Measurements from ENCODE around the gene MRTFB.

The MRTFB gene

DNA sequence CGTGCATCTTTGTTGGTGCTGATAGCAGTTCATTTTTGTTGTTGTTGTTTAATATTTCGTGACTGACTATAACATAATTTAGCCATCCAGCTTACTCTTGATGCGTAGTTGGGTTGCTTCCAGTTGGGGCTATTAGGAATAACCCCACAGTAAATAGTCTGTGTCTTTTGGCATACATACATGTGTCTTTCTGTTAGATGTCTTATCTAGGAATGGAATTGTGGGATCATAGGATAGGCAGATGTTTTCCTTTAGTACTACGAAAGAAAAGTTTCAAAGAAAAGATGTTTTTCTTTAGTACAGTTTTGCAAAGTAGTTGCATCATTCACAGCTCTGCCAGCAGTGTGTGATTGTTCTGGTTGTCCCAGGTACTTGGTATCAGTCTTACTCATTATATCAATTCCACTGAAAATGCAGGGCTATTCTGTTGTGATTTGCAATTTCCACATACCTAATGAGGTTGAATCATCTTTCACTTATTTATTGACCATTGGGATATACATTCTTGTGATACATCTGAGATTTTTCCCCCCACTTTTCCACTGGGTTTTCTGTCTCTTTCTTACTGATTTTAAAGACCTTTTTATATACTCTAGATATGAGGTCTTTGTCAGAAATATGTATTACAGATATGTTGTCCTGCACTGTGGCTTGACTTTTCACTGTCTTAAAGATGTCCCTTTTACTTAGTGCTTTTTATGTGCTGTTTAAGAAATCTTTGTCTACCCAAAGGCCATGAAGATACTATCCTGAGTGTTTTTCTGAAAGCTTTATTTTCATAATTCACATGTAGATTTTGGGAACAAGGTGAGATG is 173.3 kb downstream of the MRTFB start:
- no peak for DNase-seq

DNA sequence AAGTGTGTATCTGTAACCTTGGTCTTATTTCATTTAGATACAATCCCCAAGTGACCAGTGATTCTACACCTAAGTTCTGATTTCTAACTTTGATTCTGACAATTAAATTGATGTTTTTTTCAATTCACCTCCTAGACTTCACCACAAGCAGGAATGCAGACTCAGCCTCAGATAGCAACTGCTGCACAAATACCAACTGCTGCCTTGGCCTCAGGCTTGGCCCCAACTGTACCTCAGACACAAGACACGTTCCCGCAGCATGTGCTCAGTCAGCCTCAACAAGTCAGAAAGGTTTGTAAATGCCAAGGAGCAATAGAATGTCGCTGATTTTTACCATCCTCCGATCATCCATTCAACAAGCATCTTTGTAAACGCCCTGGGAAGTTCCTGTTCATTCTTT is 177.7 kb downstream of the MRTFB start:
- no peak for DNase-seq

DNA sequence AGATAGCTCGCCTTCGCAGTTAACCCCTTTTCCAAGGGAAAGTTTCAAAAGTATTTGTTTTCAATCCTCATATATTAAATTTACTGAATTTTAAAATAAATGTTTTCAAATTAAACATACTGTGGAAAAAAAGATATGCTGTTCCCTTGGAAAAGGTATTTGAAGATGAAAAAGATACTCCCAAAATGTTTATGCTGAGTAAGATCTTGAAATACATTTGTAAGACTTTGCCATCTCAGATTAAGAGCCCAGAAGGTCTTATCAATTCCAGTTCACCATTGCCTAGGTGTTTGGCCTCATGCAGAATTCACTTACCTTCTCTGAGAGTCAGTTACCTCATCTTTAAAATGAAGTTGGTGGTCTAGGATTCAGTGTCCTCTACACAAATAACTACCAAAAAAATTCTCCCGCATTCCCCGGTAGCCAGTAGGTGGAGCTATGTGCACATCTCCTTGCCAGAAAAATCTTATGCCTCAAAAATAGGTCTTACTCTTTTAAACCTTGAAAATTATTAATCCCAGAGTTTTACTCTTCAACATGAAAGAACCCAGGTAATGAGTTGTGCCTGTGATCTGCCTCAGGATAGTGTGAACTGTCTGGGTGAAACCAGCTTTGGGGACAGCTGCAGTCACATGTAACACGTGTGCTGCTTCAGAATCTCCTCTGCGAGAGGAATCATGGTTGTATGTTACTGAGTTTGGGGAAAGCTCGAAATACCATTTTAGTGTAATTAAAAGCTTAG is 178.3 kb downstream of the MRTFB start:
- peak; percentile 2 for DNase-seq

DNA sequence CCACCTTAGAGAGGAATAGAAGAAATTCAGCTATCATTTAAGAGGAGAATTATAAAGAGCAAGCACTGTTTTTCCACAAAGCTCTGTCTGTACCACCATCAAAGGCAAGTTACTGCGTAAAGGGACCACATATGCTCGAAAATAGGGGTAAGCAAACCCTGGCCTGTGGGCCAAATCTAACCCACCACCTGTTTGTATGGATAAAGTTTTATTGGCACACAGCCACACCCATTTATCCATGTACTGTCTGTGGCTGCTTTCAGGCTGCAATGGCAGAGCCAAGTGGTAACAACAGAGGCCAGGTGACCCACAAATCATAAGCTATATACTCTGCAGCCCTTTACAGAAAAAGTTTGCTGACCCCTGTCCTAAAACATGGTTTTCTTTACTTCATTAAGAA is 180.3 kb downstream of the MRTFB start:
- DNase-seq, result no peak

DNA sequence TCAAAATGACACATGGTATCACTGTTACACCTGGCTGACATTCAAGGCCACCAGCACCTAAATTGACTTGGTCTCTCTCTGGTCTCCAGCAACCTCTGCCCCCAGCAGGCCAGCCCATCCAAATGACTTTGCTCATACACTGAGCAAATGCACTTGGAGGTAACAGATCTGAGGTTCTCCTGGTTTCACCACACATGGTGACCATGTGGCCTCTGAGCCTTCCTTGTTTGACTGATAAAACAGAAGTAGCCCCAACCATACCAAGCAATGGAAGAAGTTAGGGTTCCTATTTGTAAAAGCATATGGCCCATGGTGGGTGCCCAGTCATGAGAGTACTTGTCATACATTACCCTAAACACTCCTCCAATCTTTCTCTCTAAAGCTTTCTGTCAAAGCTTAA is 181.7 kb downstream of the MRTFB start:
- DNase-seq, result no peak

DNA sequence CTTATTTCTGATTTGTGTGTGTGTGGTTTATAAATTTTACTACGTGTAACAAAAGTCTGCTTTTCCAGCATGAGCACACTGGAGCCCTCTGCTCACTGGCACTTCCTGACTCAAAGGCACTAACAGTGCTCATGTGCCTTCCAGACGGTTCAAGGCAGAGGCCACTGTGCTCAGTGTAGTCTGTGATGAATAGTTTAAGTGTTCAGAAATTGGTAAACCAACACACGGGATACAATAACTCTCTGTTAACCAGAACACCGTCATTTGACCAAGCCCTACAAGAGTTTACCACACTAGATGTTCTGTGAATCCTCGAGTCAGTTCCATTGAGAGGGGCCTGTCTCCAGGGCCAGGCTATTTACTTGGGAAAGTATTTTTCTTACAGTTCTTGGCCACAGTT is 191.9 kb downstream of the MRTFB start:
- DNase-seq, result no peak

DNA sequence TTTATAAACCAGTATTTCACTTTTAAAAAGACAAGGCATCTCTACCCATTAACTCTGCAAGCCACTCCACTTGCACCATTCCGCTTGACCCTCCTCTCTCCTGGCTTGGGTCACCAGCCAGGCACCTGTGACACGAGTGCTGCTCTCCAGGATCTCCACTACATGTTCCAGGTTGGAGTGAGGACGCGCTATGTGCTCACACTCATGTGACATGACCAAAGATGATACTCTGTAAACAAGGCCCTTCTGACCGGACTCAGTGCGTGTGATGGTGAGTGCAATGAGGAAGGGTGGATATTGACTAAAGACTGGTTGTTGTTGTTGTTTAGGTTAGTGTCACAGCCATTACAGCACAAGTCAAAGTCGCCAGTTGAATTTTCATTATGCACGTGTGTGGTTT is 192.7 kb downstream of the MRTFB start:
- no peak for DNase-seq

DNA sequence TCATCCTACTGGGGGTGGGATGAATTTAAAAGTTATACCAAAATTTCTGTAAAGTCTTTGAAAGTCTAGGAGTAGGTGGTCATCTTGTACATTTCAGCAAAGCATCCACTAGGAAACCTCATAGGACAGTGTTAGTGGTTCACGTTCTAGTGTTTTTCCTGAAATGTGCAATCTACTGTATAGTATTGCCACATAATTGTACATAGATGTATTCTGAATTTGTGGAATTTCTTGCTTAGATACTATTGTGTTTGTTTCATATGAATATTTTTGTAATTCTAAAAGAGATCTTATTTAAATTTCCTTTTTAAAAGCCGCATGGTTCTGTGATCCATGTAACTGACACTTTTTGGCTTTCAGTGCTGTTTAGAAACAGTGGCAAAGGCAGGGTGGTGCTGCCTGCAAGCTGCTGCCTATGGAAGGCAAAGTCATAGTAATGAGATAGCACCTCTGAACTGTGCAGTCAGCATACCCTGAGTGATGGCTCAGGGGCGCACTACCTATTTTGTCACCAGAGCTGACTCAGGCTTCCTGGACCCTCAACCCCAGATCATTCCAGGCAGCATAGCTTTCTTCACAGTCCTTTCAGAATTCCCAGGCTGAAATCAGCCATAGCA is 193.3 kb downstream of the MRTFB start:
- no peak for DNase-seq

DNA sequence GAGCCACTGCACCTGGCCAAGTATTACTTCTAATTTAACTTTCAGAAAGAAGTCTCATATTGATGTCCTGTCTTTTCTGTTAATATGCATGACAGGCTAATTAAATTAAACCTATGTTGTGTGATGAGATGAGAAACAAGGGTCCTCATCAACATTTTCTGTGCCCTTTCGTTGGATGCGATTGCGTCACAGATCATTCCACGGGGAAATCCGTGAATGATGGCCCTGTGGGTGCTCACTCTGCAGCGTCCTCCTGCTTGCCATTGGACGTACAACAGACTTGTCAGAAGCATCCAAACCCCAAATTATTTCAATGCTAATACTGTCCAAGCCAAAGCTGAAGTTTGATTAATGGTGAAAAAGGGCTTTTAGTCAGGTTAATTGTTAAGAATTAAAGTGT is 197.0 kb downstream of the MRTFB start:
- DNase-seq, result no peak

DNA sequence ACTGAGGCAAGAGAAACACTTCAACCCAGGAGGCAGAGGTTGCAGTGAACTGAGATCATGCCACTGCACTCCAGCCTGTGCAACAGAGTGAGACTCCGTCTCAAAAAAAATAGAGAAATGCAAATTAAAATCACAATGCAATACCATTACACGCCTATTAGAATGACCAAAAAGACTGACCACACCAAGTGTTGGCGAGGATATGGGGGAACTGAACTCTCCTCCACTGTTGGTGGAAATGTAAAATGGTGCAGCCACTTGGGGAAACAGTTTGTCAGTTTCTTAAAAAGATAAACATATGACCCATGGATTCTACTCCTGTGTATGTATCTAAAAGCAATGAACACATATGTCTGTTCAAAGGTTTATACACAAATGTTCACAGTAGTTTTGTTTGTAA is 204.8 kb downstream of the MRTFB start:
- DNase-seq, result no peak

DNA sequence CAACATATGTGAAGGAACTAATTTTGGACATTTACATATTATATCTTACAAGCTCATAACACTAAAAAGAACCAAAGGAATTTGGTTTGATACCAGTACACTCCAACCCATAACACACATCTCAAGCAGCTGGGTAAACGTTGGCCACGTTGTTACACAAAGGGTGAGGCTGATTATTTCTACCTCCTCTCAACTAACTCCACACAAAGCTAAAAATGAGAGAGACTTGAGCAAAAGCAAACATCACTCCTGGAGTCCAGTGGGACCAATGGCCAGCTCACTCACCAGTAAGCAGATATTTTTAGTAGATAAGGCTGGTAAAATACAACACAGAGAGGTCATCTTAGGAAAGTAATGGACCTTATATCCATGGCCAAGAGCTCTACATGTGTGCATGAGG is 207.6 kb downstream of the MRTFB start:
- DNase-seq, result no peak

DNA sequence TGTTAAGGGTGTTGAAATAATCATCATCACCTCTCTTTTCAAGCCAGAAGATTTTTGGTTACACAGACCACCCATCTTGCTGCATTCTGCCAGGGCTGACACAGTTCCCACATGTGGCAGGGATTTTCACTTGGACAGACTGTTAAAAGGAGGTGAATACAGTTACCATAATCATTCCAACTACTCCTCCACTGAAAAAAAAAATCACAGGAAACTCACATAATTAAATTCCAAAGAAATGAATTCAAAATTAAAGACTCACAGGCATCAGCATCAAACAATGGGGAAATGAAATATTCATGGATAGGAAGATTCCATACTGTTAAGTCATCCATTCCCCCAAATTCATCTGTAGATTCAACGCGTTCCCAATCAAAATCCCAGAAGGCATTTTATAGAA is 209.4 kb downstream of the MRTFB start:
- DNase-seq, result no peak

DNA sequence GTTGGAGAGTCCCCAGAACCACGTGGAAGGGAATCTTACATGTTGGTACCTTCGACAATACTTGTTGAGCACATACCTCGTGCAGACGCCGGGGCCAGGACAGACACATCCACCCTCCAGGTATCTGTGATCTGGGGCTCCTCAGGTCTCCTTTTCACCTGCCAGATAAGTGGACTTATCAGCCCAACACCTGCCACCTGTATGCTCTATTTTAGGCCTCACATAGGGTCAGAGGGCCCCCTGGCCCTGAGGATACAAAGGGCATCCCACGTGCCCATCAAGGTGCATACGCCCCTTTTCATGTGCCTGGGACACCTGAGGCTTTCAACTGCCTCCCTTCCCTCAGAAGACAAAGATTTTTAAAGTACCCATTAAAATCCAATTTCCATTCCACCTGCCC is 212.7 kb downstream of the MRTFB start:
- DNase-seq, result no peak

DNA sequence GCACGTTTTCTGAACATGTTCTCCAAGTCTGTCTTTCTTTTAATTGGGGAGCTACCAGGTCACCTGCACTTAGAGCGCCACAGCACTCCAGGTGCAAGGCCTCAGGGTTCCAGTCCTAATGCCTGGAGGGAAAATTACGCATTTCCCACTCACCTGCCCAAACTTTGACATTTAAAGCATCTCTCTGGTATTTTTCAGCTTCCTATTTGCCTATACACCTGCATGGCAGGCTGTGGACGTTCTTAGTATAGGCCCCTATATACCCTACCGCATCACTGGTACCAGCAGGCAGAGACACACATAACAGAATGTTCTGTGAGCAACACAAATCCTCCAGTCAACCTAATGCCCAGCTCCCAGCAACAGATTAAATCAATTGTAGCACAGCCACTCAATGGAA is 213.3 kb downstream of the MRTFB start:
- DNase-seq, result no peak

DNA sequence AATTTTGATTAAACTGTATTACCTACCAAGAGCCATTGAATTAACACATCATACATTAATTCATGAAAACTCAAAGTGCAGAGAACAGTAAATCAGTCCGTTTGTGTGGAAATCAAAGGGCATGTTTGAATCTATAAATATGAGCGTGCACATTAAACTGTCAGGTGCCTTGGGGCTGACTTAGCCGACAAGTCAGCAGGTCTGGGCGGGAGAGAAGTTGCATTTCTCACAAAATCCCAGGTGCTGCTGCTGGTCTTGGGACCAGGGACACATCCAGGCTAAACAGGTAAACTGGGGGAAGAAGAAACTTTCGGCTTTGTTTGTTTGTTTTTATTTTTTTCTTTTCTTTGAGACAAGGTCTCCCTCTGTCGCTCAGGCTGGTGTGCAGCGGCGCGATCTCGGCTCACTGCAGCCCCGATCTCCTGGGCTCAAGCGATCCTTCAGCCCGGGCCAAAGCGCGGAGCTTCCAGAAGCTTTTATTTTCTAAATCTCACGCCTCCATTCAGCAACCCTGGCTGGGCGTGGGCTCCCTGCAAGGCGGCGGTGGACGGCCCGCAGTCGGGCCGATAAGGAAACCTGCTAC is 213.9 kb downstream of the MRTFB start:
- DNase-seq, result peak; percentile 61

DNA sequence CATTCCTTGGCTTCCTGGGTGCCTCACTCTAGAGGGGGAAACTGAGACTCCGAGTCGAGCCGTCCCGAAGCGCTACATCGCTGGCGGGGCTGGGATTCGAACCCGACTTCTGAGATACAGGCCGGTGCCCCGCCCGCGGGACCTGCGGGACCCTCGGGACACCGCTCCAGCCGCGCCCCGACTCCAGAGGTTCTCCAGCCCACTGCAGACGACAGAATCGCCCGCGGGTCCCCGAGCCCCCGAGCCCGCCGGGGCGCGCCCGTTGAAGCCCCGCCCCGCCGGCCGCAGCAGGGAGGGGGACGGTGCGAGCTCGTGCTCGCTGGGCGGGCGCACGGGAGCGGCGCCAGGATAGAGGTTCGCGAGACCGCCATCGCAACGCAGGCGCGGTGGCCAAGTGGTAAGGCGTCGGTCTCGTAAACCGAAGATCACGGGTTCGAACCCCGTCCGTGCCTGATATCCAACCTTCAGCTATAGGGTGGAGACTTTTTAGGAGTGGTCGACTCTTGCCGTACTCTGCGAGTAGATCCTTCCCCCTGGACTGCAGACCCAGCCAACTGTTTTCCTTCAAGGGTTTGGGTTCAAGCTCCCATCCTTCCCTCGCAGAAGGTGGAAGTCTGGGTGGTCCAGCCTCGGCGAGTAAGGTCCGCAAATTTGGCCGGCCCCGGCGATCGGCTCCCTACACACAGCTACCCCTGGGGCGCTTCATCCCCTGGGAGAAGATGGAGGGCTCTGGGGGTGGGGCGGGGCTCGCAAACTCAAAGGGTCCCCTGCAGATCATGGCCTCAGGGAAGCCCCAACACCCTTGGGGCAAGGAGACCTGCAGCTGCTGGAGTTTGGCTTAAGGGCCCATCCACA is 214.6 kb downstream of the MRTFB start:
- DNase-seq, result peak; percentile 90

DNA sequence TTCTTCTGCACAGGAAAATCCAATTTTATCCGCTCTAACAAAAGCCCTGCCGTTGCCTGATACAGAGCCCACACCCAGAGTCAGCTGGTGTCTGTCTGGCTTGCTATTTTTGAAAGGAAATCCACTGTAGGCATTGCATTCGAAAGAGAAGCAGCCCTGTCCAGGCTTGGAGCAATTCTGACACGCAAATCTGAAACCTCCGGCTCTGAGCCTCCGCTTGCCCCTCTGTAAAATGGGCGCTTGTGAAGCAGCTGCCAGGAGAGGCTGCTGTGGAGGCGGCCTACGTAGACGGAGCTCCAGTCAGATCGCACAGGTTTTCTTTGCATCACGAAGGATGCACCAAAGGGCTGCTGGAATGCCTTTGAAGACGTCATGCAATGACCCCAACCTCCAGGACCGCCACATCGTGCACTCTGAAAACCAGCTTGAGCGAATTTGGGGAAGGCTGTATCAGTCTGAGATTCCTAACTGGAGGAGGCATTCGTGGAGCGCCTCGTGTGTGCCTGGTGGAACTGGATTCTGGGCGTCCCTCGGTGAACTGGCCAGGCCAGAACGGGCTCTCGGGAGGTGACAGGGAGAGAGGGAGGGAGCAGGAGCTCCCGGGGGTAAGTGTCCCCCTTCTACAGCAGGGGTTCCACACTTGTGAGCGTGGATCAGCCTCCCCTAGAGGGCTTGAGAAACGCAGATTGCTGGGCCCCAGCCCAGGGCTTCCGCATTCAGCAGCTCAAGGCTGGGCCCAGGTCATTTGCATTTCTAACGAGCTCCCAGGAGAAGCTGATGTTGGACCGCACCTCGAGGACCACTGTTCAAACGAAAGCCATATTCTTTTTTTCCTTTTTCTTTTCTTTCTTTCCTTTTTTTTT is 215.5 kb downstream of the MRTFB start:
- no peak for DNase-seq

DNA sequence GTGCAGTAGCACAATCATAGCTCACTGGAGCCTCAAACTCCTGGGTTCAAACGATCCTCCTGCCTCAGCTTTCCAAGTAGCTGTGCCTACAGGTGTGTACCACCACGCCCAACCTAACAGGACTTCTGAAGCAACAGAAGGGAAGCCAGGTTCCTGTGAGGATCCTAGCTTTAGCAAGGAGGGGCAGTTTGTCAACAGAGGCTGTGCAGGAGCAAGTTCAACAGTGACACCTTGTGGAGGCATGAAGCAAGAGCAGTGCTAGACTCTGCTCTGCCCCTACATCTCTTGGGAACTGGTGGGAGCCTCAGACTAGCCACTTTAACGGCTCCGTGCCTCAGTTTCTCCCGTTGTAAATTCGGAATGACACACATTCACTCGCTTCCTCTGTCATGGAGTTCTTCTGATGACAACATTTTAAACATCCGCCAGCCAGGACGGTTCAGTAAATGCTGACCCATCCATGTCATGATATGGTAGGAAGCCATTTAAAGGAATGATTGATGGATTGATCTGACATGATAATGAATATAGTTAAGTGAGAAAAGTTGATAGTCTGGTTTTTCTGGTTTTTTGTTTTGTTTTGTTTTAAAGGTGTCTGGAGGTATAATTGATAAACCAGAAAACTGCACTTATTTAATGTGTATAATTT is 218.7 kb downstream of the MRTFB start:
- DNase-seq, result no peak

DNA sequence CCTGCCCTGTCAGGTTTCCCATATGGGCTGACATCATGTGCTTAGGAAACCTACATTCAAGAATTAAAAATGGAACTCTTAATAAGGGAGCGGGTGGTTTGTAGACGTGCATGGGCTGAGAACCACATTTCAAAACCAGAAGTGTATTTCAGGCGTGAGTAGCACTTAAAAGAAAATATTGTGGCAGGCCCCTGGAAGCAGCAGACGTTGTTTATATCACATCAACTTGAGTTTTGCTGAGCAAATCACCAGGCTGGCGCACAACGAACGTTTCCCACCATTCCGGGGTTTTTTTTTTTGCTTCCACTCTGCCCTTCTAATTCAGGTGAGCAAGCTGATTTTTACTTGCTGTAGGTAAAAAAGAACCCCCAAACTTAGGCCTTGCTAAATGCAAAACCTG is 220.2 kb downstream of the MRTFB start:
- no peak for DNase-seq

DNA sequence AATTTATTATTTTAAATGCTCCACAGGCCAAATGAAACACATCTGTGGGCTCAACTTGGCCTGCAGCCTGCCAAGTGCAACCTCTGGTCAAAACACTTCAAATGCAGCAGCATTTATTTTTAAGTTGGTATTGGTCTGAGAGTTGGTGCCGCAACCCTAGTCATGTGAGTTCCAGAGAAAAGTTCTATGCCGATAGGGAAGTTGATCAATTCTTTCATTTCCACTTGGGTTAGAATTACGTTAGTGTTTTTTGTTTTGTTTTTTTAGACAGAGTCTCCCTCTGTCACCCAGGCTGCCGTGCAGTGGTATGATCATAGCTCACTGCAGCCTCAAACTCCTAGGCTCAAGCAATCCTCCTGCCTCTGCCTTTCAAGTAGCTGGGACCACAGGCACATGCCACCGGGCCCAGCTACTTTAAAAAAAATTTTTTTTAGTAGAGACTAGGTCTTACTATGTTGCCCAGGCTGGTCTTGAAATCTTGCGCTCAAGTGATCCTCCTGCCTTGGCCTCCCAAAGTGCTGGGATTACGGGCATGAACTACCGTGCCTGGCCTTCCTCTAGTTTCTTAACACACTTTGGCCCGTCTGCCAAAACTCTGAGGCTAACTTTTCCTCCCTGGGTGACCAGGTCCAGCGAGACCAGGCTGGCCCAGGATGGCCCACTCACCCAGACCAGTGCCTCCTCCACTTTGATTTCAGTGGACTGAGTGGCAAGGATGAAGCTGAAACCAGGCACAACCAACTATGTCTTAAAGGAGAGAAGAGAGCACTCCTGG is 221.1 kb downstream of the MRTFB start:
- DNase-seq, result no peak
